Stimulated activated CD4-positive, alpha-beta T cell treated with anti-CD3 and anti-CD28 coated beads, Interleukin-2, amount 100 ng/mL, for 4 hours (primary cell): Measurements from ENCODE around the gene GRIN2B.

ENCODE experiments used
- DNase-seq: peaks from one replicate; pipeline ENCODE4 v3.0.0-alpha.2; 2020; ENCODE audit warnings: low read depth

The GRIN2B gene

DNA sequence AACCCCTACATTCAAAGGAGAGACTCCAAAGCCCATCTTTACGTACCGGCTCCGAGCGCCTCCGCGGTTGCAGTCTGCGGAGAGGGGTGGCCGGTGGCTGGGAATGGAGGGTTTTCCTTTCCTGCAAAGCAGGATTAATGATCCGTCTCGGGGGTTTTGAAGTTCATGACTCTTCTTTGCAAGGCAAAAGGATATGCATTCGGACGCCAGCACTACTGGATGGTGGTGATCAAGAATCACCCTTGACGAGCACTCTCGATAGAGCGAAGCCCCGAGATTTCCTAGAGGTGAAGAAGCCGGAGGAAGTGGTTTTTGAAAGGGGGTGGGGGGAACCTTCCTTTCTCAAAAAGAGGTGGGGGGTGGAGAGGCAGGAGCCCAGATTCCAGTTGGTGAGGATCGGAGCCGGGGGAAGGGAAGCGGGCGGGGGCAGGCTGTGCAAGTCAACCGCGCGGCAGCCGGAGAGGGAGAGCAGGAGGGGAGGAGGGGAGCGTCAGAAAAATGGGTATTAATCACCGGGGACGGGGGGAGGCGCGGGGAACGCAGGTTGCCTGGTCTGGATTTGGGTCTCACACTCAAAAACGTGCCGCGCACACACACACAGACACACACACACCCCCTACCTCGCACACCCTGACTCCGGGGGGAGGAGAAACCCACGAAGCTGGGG is at the start of gene GRIN2B:
GRIN2B (minus strand) TSS at position 307 of the 667 bp plus-strand sequence. CDS start 115,394 bp downstream, outside the sequence.
- no peak for DNase-seq

DNA sequence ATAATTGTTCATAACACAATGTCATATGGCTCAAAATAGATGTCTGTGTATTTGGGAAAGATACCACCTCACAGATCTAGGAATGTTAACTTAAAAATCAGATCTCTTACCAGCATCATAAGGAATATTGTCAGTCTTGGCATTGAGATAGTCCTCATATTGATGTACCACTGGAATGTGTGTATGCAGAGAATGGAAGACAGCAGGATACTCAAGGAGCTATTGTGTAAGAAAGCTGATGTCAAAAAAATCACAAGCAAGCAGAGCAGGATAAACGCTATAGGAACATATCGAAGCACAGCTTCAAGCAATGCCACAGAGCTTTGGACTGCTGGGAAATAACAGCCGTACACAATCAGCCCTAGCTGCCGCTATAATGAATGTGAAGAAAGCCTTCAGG is 45.1 kb upstream of the GRIN2B start:
- DNase-seq: no peak

DNA sequence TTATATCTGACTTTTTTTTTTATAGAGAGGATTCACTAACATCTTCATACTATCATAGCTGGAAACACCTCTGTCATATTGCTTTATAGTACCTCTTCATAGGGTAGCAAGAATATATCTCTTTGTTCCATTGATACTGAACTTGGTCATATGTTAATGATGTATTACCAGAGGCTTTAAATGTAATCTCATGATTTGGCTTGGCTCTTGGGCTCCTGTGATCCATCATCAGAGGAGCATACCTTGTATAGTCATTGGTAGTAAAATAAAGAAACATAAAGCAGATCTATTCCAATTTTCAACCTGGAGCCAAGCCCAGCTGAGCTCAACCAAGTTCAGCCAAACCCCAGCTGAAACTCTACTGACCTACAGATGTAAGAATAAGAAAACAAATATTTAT is 43.2 kb upstream of the GRIN2B start:
- DNase-seq: no peak

DNA sequence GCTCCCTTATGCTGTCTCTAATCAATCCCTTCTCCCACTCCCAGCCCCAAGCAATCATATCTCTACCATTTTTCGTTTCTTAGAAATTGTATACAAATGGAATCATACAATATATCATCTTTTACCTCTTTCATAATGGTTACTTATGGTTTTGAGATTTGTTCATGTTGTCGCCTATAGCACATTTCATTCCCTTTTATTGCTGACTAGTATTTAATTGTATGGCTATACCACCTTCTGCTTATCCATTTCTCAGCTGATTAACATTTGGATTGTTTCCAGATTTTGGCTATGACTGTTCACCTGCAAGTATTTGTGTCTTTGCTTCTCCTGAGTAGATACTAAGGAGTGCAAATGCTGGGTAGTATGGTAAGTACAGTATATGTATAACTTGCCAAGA is 36.7 kb upstream of the GRIN2B start:
- DNase-seq: no peak

- no peak for DNase-seq
Measured at GRCh38 chr12:14010989-14011388, 29.6 kb upstream of the GRIN2B start.

GRCh38 chr12:14007639-14008038 is 26.2 kb upstream of the GRIN2B start:
- no peak for DNase-seq

- DNase-seq: no peak
Measured at GRCh38 chr12:13992585-13992984, 11.2 kb upstream of the GRIN2B start.

DNA sequence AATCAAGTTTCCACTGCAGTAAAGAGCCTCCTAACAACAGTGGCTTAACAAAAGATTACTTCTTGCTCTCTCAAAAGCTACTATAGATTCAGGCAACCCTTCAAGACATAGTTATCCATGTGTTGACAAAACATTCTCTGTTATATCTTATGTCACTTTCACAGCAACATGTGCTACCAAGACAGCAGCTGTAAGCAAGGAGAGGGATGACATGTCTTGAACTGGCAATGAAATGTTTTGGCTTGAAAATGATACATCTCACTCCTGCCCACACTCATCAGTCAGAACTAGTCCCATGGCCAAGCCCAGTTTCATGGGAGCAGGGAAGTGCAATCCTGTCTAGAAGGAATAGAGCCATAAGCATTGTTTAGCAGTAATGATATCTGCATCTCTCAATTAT is 10.7 kb upstream of the GRIN2B start:
- DNase-seq: no peak

GRCh38 chr12:13986031-13986430 is 4.6 kb upstream of the GRIN2B start:
- no peak for DNase-seq

DNA sequence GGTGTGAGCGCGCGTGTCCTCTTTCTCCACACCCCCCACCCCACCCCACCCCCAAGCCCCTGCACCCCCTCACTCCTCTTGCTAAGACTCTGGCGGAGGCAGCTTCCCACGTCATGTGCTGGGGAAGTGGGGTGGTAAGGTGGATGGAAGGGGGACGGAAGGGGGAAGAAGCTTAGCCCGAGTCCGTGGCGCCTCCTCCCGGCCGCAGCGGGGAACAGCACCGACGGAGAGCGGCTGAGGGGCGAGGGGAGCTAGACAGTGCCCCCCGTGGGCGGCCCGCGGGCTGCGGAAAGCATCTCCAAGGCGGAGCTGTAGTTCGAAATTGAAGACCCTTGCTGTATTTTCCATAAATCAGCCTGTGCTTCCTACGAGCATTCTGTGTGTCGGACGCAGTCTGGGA is 588 bp upstream of the GRIN2B start:
- DNase-seq: no peak

DNA sequence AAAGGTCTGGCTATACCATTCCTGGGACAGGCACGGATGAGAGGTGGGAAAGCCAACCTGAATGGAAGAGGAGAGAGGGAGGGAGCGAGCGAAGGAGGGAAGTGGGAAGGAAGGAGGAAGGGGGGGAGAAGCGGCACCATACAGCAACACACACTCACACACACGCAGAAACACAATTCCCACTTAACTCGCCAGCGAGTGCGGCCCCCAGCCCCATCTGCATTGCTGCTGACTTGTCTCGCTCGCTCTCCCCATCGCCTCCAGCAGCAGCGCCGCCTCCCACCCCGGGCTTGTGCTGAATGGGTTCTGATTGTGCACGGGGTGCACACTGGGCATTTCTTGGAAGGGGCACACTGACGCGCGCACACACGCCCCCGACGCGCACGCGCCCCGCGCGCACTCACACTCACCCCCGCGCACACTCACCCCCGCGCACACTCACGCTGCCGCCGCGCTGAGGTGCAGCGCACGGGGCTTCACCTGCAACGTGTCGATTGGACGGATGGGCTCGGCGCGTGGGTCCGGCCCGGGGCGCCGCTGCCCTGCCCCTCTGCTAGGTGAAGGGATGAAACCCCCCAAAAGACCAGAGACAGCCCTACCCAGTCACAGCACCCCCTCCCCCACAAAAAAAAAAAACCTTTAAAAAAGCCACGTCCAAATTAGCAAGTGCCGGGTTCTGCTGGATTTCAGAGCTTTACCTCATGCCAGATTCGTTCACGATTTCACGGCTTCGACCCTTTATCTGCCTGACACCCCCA is 685 bp downstream of the GRIN2B start:
- no peak for DNase-seq

- no peak for DNase-seq
Measured at GRCh38 chr12:13979772-13980378, 1.5 kb downstream of the GRIN2B start.

GRCh38 chr12:13978876-13979275 is 2.5 kb downstream of the GRIN2B start:
- no peak for DNase-seq

DNA sequence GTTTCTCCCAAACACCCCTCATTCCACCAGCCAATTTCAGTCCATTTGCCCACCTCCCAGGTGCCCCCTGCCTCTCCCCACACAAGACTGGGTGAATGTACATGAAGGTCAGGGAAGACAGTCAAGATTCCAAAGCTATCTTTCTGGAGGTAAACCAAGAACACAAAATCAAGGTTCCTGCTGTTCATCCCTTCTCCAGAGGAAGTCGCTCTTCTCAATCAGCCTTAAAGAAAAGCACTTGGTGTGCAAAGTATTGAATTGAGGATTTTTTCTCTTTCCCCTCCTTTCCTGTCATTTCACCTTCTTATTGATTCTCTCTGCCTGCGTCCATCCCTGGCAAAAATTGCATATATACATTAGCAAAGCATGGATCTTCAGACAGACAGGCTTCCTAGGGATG is 4.5 kb downstream of the GRIN2B start:
- DNase-seq: no peak

GRCh38 chr12:13976028-13976584 is 5.3 kb downstream of the GRIN2B start:
- DNase-seq: no peak

GRCh38 chr12:13973996-13974395 is 7.4 kb downstream of the GRIN2B start:
- no peak for DNase-seq

- no peak for DNase-seq
Measured at GRCh38 chr12:13970803-13971202, 10.6 kb downstream of the GRIN2B start.

GRCh38 chr12:13968281-13968680 is 13.1 kb downstream of the GRIN2B start:
- no peak for DNase-seq

- DNase-seq: no peak
Measured at GRCh38 chr12:13964666-13965065, 16.7 kb downstream of the GRIN2B start.

DNA sequence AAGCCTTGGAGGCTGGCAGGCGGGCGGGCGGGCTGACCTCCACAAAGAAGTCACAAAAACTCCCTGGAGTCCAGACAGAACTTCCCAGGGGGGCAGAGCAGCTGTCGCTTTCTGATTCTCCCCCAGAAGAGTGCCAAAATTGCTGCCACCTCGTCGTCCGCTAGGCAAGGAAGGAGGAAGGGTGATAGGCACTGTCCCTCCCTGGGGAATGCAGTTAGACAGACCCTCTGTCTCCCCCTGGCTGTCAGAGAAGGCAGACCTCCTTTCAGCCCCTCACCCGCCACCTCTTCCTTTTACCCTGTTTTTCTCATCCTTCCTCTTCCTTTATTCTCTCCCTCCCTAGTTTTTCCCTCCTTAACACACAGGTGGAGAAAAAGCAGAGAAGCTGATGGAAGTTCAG is 18.7 kb downstream of the GRIN2B start:
- DNase-seq: no peak

DNA sequence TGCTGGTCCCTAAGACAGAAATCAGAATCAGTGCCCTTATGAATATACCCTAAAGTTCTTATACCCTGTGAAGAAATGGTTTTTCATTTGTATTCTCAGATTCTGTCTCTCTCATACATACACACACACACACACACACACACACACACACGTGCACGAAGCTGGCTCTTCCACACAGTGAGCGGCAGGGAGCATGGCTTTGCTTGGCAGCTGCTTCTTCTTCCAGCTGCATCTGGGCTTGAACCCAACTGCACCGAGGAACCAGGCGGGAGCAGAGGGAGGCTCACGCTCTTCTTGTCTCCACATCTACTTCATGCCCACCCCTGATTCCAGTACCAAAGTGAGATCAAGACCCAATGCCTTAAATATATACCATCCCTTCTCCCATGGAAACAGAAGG is 19.4 kb downstream of the GRIN2B start:
- DNase-seq: no peak

GRCh38 chr12:13959131-13959723 is 22.2 kb downstream of the GRIN2B start:
- no peak for DNase-seq

DNA sequence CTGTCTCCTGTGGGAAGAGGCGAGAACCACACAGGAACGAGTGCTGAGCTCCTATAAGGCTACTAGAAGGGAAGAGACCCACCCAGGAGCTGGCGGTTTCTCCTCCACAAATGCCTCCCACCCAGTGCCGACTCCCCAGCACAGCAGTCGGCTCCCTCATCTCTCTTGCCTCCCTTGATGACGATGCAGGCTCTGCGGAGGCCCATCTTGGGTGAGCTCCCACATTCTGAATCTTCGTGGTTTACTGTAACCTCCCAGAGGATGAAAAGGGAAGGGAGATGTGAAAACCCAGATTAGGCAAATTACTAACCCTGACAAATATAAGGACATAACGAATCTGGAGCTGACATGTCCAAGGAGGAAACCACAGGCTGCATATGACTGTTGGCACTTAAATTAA is 23.8 kb downstream of the GRIN2B start:
- no peak for DNase-seq
